Gastroesophageal sphincter (tissue), 3 donors: ENCODE measurements around the gene ABL2.

Experiments used
- EP300 ChIP-seq: sonication (generic); formaldehyde crosslinking; IDR thresholded peaks from one replicate; pipeline ENCODE4 v1.6.1; 2017; ENCODE audit warnings: antibody characterized with exemption, mild to moderate bottlenecking
- POLR2A ChIP-seq, 2 donors: fragments of 450-650 bp; IDR thresholded peaks; one replicate each; pipeline ENCODE4 v1.6.1; 2017; ENCODE audit warnings: antibody characterized with exemption in 2 of 2, mild to moderate bottlenecking in 2 of 2, moderate library complexity in 1 of 2
- TF ChIP-seq, protein P1 (sequence below), 4 experiments: fragments of 200-600 bp in 2 of 4; fragments of 450-650 bp in 2 of 4; sonication (generic) in 1 of 4; IDR thresholded peaks; one replicate each; pipeline ENCODE4 v1.5.1; 2017 to 2019; ENCODE audit warnings: antibody characterized with exemption in 4 of 4, mild to moderate bottlenecking in 2 of 4, moderate library complexity in 2 of 4

DNA sequence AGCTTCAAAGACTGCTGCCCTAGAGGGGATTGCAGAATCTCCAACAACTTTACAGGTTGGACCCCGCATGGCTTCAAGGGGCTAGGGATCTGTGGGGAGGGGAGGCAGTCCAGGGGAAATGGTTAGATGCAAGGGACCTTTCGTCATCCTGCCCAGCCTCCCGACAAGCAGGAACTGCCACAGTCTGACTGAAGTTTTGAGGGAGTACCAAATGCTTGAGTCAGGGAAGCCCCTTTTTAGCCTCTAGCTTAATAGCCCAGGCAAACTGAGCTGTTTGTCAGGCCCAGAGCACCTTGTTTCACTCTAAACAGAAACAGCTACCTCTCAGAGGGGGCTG lies 146.5 kb downstream of the ABL2 start:
- TF ChIP-seq, protein P1, sequence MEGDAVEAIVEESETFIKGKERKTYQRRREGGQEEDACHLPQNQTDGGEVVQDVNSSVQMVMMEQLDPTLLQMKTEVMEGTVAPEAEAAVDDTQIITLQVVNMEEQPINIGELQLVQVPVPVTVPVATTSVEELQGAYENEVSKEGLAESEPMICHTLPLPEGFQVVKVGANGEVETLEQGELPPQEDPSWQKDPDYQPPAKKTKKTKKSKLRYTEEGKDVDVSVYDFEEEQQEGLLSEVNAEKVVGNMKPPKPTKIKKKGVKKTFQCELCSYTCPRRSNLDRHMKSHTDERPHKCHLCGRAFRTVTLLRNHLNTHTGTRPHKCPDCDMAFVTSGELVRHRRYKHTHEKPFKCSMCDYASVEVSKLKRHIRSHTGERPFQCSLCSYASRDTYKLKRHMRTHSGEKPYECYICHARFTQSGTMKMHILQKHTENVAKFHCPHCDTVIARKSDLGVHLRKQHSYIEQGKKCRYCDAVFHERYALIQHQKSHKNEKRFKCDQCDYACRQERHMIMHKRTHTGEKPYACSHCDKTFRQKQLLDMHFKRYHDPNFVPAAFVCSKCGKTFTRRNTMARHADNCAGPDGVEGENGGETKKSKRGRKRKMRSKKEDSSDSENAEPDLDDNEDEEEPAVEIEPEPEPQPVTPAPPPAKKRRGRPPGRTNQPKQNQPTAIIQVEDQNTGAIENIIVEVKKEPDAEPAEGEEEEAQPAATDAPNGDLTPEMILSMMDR (IDR thresholded peaks at IDR 0.05), result no peak
- TF ChIP-seq POLR2A (IDR thresholded peaks at IDR 0.05), result no peak
- no peak for TF ChIP-seq EP300
